Endothelial cell (in vitro differentiated cells): ENCODE results near the gene MSRB3. TPM values are rescaled to one million over a fixed set of nuclear protein-coding genes. Genes with fewer than 3 reads are reported as not detected.

Experiments
- DNase-seq: peaks from one replicate; pipeline ENCODE4 v3.0.0; 2021; ENCODE audit warnings: low spot score
- H3K27ac Mint-ChIP-seq: one replicate; pipeline ENCODE4 v1.8.0; 2021; ENCODE audit warnings: mixed read lengths, inconsistent platforms; ENCODE audit not compliant: unreplicated experiment
- H3K27me3 Mint-ChIP-seq: one replicate; pipeline ENCODE4 v1.8.0; 2021; ENCODE audit warnings: mild to moderate bottlenecking, moderate library complexity, mixed read lengths, inconsistent platforms; ENCODE audit not compliant: unreplicated experiment
- H3K36me3 Mint-ChIP-seq: one replicate; pipeline ENCODE4 v1.8.0; 2021; ENCODE audit warnings: mild to moderate bottlenecking, low read depth, mixed read lengths, inconsistent platforms; ENCODE audit not compliant: unreplicated experiment
- H3K4me1 Mint-ChIP-seq: one replicate; pipeline ENCODE4 v1.8.0; 2021; ENCODE audit warnings: mild to moderate bottlenecking, mixed read lengths, inconsistent platforms; ENCODE audit not compliant: unreplicated experiment
- H3K4me3 Mint-ChIP-seq: one replicate; pipeline ENCODE4 v1.8.0; 2021; ENCODE audit warnings: mild to moderate bottlenecking, mixed read lengths, inconsistent platforms; ENCODE audit not compliant: unreplicated experiment
- H3K9me3 Mint-ChIP-seq: one replicate; pipeline ENCODE4 v1.8.0; 2021; ENCODE audit warnings: mixed read lengths, inconsistent platforms; ENCODE audit not compliant: unreplicated experiment
- CTCF ChIP-seq: fragments of 200-600 bp; sonication (generic); IDR thresholded peaks from one replicate; pipeline ENCODE4 v1.5.0; 2021; ENCODE audit warnings: antibody characterized with exemption; ENCODE audit not compliant: unreplicated experiment
- total RNA-seq: library from RNA; stranded (reverse); fragmentation: NEBNext Ultra II Directional; extraction: Animal tissue kit (Norgen Biotek cat#: 25700); gene quantifications from one replicate; pipeline ENCODE4 v1.2.1, GENCODE V29; 2021; ENCODE audit not compliant: unreplicated experiment

The MSRB3 gene
- total RNA-seq, 1 donor from 2014 or later = 19.9 TPM

GRCh38 chr12:65339161-65339560, 60.7 kb downstream of the MSRB3 start:
- no peaks in the 10 kb centered on the region for H3K27me3 Mint-ChIP-seq
- H3K9me3 Mint-ChIP-seq = no peaks in the 10 kb centered on the region
- no peak overlapping the region for H3K4me3 Mint-ChIP-seq
- no peak for TF ChIP-seq CTCF
- peaks cover 2% of the 10 kb centered on the region for H3K4me1 Mint-ChIP-seq
- H3K27ac Mint-ChIP-seq = no peak overlapping the region
- DNase-seq = no peak
- H3K36me3 Mint-ChIP-seq = no peaks in the 10 kb centered on the region

GRCh38 chr12:65343230-65343629, 64.7 kb downstream of the MSRB3 start:
- Mint-ChIP-seq H3K4me3 (no peak overlapping the region), H3K4me1 (no peaks in the 10 kb centered on the region)

GRCh38 chr12:65343801-65344200, 65.3 kb downstream of the MSRB3 start:
- Mint-ChIP-seq H3K4me3 (no peak overlapping the region), H3K9me3 (no peaks in the 10 kb centered on the region), H3K36me3 (no peaks in the 10 kb centered on the region), H3K4me1 (no peaks in the 10 kb centered on the region), H3K27ac (no peak overlapping the region), H3K27me3 (no peaks in the 10 kb centered on the region)
- no peak for TF ChIP-seq CTCF
- no peak for DNase-seq

More at GRCh38 chr12:65343230-65343629, 64.7 kb downstream of the MSRB3 start:
- TF ChIP-seq CTCF = no peak
- Mint-ChIP-seq H3K27me3 (no peaks in the 10 kb centered on the region), H3K9me3 (no peaks in the 10 kb centered on the region), H3K36me3 (no peaks in the 10 kb centered on the region), H3K27ac (no peak overlapping the region)
- no peak for DNase-seq

GRCh38 chr12:65355461-65355860, 77.0 kb downstream of the MSRB3 start:
- TF ChIP-seq CTCF = no peak
- no peaks in the 10 kb centered on the region for H3K9me3 Mint-ChIP-seq

GRCh38 chr12:65362234-65363031, 84.0 kb downstream of the MSRB3 start:
- H3K36me3 Mint-ChIP-seq = no peaks in the 10 kb centered on the region
- H3K9me3 Mint-ChIP-seq = no peaks in the 10 kb centered on the region
- H3K27me3 Mint-ChIP-seq = no peaks in the 10 kb centered on the region
- no peak overlapping the region for H3K27ac Mint-ChIP-seq
- no peak overlapping the region for H3K4me3 Mint-ChIP-seq
- DNase-seq = no peak
- peaks cover 8% of the 10 kb centered on the region for H3K4me1 Mint-ChIP-seq
- no peak for TF ChIP-seq CTCF

More at GRCh38 chr12:65355461-65355860, 77.0 kb downstream of the MSRB3 start:
- no peak for DNase-seq
- Mint-ChIP-seq H3K4me3 (no peak overlapping the region), H3K27ac (no peak overlapping the region), H3K27me3 (no peaks in the 10 kb centered on the region), H3K36me3 (no peaks in the 10 kb centered on the region), H3K4me1 (no peaks in the 10 kb centered on the region)
